GM21367 (cell line): ENCODE measurements around the gene PLBD2.

Source experiments
- ATAC-seq: cut with Tn5 transposase; IDR thresholded peaks from one replicate; pipeline ENCODE4 v1.9.1; 2021; ENCODE audit not compliant: unreplicated experiment

Gene PLBD2

GRCh38 chr12:113392988-113393579 is 34.7 kb downstream of the PLBD2 start:
- no peak for ATAC-seq

- ATAC-seq: no peak
Measured at GRCh38 chr12:113393749-113394148, 35.4 kb downstream of the PLBD2 start.

DNA sequence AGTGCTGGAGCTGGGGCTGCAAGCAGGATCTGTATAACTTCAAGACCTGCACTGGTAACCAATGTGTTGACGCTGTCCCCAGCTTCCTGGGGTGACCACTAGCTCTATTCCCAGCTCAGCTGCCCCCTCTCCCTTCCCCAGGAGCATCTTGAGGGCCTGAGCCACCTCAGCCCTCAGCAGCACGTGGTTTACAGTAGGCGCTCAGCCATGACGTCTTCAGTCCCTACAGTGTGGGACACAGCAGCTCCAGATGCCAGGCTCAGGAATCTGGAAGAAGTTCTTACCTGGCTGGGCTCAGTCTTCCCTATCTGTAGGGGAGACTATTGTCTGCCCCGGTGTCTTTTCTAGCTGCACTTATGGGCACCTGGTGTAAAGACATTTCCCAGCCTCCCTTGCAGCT is 36.7 kb downstream of the PLBD2 start:
- ATAC-seq: no peak

- ATAC-seq: no peak
Measured at GRCh38 chr12:113396200-113396599, 37.8 kb downstream of the PLBD2 start.

- no peak for ATAC-seq
Measured at GRCh38 chr12:113396828-113397496, 38.6 kb downstream of the PLBD2 start.

- ATAC-seq: no peak
Measured at GRCh38 chr12:113397497-113398197, 39.3 kb downstream of the PLBD2 start.

- no peak for ATAC-seq
Measured at GRCh38 chr12:113398346-113399290, 40.2 kb downstream of the PLBD2 start.

GRCh38 chr12:113399490-113399889 is 41.1 kb downstream of the PLBD2 start:
- no peak for ATAC-seq

DNA sequence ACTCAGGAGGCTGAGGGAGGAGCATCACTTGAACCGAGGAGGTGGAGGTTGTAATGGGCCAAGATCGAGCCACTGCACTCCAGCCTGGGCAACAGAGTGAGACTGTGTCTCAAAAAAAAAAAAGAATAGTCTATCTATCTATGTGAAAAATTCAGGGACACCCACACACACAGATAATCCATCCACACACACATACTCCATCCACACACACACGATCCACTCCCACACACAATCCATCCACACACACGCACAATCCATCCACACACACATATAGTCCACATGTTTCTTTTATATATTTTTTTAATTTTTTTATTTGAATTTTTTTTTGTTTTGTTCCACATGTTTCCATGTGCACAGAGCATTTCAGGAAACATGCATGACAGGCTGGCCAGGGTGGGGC is 42.0 kb downstream of the PLBD2 start:
- ATAC-seq: no peak

DNA sequence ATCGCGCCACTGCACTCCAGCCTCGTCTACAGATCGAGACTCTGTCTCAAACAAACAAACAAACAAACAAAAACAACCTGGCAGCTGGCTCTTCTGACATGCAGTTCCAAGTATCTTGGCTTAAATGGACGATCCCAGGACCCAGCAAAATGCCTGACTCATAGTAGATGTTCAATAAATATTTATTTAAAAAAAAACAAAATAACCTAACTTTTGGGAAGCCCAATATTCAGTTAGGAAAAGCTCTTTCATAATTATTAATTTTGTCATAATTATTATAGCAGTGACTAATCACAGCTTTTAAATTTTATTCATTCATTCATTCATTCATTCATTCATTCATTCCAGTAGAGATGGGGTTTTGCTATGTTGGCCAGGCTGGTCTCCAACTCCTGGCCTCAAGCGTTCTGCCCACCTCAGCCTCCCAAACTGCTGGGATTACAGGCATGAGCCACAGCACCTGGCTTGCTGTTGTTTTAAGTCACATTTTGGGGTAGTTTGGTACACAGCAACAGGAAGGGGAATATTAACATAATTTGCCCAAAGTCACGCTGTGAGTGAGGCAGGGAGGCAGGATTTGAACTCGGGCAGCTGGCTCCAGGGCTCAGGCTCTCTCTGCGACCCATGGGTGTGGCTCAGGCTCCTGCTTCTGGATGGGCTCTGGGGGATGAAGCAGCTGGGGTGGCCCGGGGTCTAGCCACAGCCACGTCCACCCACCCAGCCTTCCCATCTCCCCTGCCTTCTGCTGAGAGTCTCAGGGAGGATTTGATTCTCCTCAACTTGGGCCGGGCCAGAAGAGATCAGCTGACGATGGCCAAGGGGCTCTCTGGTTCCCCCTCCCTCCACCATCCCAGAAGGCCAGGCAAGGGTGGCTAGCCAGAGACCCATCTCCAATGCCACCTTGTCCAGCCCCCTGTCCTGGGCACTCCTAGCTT is 42.9 kb downstream of the PLBD2 start:
- no peak for ATAC-seq

DNA sequence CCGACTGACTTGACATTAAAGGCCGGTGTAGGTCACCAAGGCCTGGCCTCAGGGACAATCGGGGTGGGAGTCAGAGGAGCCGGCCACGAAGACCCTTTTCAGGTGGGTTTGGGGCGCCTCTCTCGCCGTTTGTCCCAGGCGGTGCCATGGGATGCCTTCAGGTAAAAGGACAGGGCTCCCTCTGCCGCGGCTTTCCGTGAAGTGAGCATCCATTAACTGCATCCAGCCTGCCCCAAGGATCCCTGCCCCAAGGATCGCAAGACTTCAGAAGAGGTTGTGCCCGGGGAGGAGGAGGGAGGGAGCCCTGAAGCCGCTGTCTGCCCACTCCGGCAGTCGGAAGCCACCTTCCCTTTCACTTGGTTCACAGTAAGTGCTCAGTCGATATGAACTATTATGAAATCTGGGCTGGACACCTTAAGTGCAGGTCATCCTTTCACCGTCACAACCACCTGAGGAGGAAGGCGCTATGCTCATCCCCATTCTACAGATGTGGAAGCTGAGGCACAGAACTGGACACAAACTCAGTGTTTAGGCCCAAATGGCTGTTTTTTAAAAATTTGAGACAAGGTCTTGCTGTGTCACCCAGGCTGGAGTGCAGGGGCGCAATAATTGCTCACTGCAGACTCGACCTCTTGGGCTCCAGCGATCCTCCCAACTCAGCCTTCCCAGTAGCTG is 44.3 kb downstream of the PLBD2 start:
- no peak for ATAC-seq

- ATAC-seq: no peak
Measured at GRCh38 chr12:113403435-113404415, 45.3 kb downstream of the PLBD2 start, which contains the start of gene SDS. SDS (minus strand) TSS chr12:113403887; CDS start chr12:113399708, 4,179 bp downstream.

GRCh38 chr12:113405694-113406093 is 47.3 kb downstream of the PLBD2 start:
- ATAC-seq: no peak

GRCh38 chr12:113407931-113408600 is 49.7 kb downstream of the PLBD2 start:
- ATAC-seq: no peak

GRCh38 chr12:113408756-113409298 is 50.4 kb downstream of the PLBD2 start:
- no peak for ATAC-seq

GRCh38 chr12:113409462-113410124 is 51.2 kb downstream of the PLBD2 start:
- ATAC-seq: no peak

DNA sequence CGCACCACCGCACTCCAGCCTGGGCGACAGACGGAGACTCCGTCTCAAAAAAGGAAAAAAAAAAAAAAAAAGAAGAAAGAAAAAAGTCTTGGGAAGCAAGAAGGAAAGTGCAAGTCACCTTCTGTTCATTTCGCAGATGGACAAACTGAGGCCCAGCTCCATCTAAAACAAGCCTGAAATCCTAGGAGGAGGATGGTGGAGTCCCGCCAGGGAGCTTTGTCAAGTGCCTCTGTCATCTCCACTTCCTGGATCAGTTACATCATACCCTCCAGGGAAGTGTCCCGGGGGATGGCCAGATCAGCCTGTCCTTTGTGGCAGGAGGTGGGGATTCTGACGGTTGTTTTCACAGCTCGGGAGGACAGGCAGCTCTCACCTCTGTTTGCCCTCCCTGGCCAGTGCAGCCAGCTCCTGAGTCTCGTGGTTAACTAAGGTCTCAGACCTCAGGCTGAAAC is 55.1 kb downstream of the PLBD2 start:
- no peak for ATAC-seq
